ENCODE data around the gene OR2S2. TPM values are rescaled to one million over a fixed set of nuclear protein-coding genes. Genes with fewer than 3 reads are reported as not detected.
"Not testable (repeated sequence)": the region's sequence is repeated elsewhere in the genome, so short reads cannot be mapped to it uniquely, and the experiment has no call there.

Gene OR2S2
- total RNA-seq, 1 donor from 2014 or later, result not detected

DNA sequence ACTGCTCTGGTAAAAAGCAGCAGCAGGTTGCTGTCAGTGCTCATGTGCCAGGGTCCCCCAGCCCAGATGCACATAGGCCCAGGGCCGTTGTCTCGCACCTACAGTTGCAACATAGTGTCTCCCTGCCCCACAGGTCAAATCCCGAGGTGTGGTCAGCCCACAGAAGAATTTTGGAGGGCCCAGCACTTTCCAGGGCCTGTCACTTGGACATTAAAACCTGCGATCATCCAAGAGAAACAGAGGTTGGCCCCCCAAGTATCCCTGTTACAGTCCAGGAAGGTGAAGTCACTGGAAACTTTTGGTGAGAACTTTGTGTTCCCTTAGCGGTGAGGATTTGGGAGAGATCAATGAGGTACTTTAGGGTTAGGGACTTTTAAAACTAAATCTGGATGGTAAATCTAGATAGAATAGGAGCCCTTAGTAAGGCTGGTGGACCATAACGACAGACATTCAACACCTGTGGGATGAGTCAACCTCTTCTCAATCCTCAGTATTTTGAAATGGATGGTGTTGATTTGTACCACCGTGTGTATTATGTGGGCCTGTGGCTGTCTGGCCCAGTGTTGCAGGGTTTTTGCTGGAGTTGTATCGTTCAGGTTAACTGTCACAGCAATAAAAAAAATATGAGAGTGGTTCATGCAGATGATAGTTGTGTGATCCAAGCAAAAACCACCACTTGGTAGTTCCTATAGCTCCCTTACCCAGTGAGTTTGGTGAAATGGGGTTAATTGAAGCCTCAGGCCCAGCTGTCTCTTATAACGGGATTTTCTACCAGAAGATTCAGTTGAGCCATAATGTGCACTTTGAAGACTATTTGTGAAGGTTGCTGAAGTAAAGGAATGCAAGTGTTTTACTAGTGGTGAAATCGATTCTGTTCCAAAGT lies 19.2 kb downstream of the OR2S2 start:
- intact Hi-C loops (cut with DNase I), result no loop called here
- DNase-seq (ENCODE audit: missing footprints) (no peak), ATAC-seq (no peak)

DNA sequence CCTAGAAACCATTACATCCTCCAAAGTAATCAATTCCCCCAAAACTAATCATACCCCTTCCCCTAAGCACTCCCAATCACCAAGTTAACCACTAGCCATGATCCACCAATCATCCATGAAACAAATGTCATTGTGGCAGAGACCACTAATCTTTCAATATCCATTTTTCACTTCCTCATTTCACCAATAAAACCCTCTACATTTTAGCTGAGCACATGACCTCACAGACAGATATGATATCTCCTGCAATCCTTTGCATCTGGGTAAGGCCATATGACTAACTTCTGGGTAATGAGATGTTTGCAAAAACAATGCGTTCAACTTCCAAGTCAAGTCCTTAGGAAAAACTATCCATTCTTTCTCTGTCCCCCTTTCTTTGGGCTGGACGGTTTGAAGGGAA lies 20.7 kb downstream of the OR2S2 start:
- DNase-seq (ENCODE audit: missing footprints) (no peak), ATAC-seq (no peak)
- intact Hi-C loops (cut with DNase I), result no loop called here

DNA sequence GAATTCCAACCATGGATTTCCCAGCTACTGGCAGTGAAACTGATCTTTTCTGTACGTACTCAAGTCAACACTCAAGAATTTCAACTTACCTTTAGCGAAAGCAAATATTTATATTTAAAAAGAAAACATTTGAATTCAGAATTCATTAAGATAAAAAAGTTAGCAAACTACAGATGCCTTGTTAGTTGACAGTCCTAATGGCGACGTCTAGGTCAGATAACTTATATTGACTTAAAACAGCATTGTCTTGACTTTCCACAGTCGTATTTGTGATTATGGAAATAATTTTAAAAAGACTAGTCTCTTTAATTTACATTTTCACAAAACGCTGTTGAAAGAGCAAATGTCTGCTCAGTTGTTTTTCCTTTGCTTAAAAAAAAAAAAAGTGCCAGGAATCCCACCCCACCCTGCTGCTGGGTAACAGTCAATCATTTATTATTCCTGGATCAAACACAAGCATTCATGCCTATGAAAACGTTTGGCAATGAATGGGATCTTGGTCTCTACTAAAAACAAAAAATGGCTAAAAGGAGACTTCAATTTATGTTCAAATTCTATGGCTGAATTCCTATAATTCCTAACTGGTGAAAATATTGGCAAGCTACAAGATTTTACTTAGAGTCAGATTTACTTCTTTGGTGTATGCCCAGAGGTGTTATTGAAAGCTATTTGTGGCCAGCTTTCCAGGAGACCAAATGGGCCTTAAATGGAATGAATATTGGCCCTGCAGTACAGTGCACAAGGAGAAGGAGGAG lies 22.0 kb downstream of the OR2S2 start:
- no peak for ATAC-seq
- DNase-seq (ENCODE audit: missing footprints), result no peak
- intact Hi-C loops (cut with DNase I), result no loop called here

DNA sequence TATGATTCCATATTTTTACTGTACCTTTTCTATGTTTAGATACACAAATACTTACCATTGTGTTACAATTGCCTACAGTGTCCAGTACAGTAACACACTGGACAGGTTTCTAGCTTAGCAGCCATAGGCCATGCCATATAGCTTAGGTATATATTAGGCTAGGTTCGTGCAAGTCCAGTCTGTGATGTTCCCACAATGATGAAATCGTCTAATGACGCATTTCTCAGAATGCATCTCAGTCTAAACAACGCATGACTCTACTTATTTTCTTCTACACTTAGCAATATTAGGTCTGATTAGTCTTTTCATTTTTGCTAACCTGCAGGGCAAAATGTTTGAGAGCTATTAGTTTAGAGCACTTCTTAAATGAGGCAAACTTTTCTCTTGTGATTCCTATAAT lies 22.7 kb downstream of the OR2S2 start:
- DNase-seq (ENCODE audit: missing footprints) (no peak), ATAC-seq (no peak)
- intact Hi-C loops (cut with DNase I), result no loop called here

DNA sequence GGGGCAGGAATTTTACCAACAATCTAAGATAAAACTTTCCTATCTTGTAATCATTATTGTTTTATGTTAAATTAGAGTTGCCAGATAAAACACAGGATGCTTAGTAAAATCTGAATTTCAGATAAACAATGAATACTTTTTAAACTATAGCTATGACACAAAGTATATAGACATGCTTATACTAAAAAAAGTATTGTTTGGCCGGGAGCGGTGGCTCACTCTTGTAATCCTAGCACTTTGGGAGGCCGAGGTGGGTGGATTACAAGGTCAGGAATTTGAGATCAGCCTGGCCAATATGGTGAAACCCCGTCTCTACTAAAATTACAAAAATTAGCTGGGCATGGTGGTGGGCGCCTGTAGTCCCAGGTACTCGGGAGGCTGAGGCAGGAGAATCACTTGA lies 23.9 kb downstream of the OR2S2 start:
- DNase-seq (ENCODE audit: missing footprints); intact Hi-C loops (cut with DNase I); ATAC-seq: not testable (repeated sequence)

DNA sequence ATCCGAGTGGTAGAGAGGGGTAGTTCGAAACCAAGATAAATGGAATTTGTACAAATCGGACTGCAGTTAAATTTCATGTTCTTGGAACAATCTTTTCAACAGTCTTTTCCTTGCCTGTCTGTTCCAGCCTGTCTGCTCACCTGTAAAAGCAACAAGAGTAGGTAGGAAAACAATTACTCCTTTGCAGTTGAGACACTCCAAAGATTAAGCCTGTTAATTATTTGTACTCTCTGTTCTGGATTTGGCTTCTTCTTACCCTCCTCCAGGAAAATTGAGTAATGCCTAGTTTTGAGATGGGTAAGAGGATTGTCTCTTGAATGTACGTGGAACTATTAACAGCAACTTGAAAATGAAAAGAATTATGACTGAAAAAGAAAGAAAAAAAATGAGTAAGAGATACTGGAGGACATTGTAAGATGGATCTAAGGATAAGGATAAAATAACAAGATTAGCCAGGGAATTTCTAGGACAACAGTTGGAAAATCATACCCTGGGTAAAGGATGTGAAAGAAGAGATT lies 24.3 kb downstream of the OR2S2 start:
- ATAC-seq, result no peak
- intact Hi-C loops (cut with DNase I), result no loop called here
- no peak for DNase-seq (ENCODE audit: missing footprints)

DNA sequence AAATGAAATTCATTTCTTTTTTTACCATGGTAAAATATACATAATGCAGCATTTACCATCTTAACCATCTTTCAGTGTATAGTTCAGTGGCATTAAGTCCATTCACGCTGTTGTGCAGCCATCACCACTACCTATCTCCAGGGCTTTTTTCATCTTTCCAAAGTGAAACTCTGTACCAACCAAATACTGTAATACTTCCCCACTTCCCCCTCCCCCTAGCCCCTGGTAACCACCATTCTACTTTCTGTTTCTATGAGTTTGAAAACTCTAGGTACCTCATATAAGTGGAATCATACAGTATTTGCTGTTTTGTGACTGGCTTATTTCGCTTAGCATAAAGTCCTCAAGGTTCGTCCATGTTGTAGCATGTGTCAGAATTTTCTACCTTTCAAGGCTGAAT lies 25.2 kb downstream of the OR2S2 start:
- ATAC-seq, result no peak
- intact Hi-C loops (cut with DNase I), result no loop called here

DNA sequence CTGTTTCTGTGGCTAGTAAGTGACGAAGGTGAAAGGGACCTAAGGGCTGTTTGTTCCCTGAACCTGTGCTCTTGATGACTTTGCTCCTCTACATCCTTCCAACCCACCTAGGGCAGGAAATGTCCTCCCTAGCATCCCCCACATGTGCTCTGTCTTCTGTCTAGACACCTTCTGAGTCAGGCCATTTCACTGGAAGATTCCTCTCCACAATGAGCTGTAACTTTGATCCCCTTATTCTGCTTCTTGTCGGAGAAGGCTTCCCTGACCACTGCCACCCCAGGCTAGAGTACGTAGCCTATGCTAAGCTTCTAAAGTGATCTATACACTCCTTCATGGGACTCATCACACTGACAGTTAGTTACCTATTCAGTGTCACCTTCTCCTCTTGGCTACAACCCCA lies 27.0 kb downstream of the OR2S2 start:
- DNase-seq (ENCODE audit: missing footprints) (no peak), ATAC-seq (no peak)
- intact Hi-C loops (cut with DNase I), result no loop called here

More for the DNA sequence above, 25.2 kb downstream of the OR2S2 start:
- no peak for DNase-seq (ENCODE audit: missing footprints)

DNA sequence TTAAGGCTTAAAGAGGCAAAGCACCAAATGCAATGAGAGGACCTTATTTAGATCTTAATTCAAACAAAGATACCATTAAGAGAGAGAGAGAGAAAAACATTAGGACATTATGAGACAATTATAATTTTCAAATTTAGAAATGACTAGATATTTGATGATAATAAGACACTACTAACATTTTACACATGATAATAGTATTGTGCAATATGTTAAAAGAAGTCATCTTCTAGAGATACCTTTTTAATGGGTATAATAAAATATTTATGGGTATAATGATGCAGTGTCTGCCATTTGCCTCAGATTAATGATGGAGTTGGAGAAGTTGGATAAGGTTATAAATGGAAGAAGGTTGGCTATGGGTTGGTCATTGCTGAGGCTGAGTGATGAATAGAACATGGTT lies 27.4 kb downstream of the OR2S2 start:
- intact Hi-C loops (cut with DNase I), result no loop called here
- DNase-seq (ENCODE audit: missing footprints), result no peak
- no peak for ATAC-seq

DNA sequence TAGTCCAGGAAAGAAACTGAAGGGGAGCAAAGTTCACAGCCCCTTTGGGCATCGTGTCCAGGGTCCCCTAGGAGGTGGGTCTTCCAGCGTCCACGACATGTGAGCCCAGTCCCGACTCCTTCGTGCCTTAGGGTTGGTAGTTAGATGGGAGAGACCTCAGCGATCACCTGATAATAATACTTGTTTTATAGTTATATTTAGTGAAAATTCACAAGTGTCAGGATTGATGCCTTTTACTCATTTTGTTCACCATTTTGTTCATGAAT lies 28.6 kb downstream of the OR2S2 start:
- intact Hi-C loops (cut with DNase I), result no loop called here
- DNase-seq (ENCODE audit: missing footprints) (no peak), ATAC-seq (no peak)

DNA sequence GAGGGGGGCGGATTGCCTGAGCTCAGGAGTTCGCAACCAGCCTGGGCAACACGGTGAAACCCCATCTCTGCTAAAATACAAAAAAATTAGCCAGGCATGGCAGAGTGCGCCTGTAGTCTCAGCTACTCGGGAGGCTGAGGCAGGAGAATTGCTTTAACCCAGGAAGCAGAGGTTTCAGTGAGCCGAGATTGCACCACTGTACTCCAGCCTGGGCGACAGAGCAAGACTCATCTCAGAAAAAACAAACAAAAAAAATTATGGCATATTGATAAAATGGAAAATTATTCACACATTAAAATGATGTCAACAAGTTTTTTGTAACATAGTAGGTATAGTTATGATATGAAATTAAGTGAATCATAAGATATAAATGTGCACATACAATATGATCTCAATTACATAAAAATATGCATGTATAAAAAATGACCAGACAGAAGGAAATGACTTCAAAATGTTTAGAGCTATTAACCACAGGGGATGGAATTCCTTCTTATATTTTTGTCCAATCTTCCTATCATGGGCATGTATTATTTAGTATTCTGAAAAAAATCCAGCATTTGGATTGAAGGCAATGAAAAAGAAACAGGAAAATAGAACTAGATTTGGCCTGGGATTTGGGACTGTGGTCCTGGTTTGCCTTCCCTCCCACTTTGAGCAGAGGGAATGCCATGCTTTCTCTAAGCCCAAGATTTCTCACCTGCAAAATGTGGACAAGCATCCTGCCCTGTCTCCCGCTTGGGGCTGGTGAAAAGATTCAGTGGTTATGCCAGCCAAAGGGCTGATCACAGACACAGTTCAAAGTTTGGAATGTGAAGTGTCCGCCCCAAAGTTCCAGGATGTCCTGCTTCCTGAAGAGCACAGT lies 29.1 kb downstream of the OR2S2 start:
- DNase-seq (ENCODE audit: missing footprints) (no peak), ATAC-seq (no peak)
- intact Hi-C loops (cut with DNase I), result no loop called here

DNA sequence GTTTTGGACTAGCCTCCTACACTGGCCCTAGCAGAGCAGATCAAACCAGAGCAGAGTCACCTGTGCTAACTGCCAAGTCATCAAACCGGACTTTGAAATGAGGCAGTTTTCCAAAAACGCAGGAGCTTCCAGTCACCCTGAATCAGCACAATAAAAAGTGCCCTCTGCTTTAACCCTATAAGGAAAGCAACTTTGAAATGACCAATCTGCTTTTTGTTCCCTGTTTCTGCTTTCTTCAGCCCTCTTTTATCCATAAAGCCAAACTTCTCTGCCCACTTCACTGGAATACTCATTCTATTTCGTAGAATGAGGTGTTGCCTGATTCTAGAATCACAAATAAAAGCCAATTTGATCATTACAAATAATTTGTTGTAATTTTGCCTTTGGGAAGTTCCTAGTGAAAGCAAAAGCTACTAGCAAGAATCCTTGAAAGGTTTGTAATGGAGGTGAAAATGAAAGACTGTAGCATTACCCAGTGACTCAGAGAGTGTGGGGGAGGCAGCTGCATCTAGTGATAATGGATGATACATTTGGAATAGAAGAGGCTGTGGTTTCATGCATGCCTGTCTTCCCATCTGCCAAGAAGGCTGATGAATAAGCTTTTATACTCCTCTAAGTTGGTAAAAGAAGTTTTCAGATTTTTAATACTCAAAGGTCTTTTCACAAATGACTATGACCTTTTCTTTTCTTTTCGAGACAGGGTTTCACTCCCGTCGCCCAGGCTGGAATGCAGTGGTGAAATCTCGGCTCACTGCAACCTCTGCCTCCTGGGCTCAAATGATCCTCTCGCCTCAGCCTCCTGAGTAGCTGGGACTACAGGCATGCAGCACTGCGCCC lies 33.8 kb downstream of the OR2S2 start:
- intact Hi-C loops (cut with DNase I), result no loop called here
- DNase-seq (ENCODE audit: missing footprints) (no peak), ATAC-seq (peak; percentile 62)

DNA sequence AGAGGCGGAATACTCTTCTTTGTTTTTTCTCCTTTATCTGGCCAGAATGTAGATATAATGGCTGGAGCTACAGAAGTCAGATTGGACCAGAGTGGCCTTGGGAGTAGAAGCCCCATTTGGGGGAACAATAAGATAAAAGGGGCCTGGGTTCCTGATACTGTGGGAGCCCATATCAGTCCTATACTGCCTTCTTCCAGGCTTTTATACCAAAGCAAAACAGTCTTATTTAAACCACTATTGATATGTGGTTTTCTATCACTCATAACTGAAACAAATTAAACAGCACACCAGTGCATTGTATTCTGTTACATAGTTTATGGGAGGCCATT lies 34.4 kb downstream of the OR2S2 start:
- intact Hi-C loops (cut with DNase I), result no loop called here
- ATAC-seq (no peak), DNase-seq (ENCODE audit: missing footprints) (no peak)

DNA sequence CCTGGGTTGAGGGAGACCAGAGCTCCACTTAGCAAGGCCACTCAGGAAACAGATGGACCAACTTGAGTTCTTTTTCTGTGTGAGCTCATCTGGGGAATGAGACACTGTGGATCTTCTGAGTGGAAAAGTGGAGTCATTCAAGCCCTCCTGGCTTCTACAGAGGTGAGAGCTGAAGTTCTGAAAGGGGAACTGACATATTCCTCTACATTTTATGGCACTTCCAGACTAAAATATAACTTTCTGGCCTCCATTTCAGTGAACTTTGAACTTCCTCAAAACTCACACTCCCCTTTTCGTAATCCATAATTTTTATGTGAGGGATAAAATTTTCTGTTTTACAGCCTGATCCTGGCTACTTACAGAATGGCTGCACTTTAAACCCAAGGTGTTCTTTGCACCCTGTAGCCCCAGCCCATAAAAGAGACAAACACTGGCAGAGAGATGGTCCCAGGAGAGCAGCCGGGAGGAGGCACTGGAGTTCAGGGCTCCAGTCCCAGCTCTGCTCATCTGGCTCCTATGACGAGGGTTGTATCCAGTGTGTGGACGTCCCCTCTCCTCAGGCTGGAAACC lies 37.8 kb downstream of the OR2S2 start:
- DNase-seq (ENCODE audit: missing footprints), result no peak
- peak; percentile 45 for ATAC-seq
- intact Hi-C loops (cut with DNase I), result no loop called here

DNA sequence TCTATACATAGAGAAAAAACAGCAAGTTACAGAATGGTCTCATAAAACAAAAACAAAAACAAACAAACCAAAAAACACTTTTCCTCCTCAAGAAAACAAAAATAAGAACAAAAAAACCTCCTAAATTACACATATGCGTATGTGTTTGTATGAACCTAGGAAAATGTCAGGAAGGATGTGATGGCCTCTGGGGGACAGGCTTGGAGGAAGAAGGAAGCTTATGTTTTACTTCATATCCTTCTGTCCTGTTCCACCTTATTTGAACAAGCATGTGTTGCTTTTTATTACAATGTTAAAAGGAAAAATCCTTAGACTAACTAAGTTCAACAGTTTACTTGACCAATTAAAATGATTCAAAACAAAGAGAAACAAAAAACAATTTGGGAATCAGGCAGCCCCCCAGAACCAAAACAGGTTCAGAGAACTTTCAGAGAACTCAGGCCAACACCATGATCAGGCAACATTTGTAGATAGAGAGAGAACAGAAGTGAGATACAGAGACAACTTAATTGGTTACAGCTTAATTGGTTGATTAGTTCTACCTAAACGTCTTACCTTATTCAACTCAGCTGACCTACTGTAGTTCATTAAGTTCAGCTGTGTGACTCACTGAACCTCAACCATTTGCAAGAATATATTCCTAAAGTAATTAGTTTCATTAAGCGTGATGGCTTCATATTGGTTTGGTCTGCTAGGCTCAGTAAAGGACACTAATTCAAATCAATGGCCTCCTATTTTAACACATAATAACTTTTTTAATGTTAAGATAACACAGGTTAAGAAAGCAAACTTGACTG lies 38.5 kb downstream of the OR2S2 start:
- DNase-seq (ENCODE audit: missing footprints) (no peak), ATAC-seq (no peak)
- intact Hi-C loops (cut with DNase I), result no loop called here

DNA sequence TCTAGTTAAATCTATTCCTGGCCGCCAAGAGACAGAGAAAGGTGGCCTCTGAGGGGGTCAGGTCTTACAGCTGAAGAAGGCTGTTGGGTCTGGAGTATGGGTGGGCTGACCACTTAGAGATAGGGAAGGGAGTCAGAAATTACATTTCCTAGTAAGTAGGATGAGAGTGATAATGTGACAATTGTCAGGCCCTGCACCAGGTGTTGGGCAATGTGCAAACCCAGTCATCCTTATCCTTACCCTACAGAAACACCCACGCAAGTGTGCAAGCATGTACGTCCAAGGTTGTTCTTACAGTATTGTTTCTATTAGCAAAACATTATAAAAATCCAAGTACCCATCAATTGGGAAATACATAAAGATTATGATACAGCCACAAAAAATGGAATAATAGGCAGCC lies 39.2 kb downstream of the OR2S2 start:
- ATAC-seq, result no peak
- no peak for DNase-seq (ENCODE audit: missing footprints)
- intact Hi-C loops (cut with DNase I), result no loop called here

DNA sequence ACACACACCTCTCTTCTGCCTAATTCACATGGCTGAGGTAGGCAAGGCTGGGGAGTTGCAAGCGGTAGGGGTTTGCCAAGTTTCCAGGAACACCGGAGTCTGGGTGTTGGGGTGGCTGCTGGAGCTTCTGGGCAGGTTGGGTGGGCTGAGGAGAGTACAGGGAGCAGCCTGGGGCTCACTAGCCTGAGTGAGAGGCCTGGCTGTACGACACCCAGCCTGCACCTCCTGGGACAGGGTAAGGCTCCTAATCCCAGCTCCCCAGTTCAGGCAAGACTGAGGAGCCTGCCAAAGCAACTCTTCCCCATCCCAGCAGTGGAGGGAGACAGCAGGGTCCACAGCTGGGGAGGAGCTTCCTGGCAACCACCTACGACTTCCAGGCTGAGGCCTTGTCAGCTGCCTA lies 40.7 kb downstream of the OR2S2 start:
- ATAC-seq, result no peak
- no peak for DNase-seq (ENCODE audit: missing footprints)
- intact Hi-C loops (cut with DNase I), result no loop called here
